GM23248 (cell line): ENCODE results near the gene KCNMA1. TPM values are rescaled to one million over a fixed set of nuclear protein-coding genes. Genes with fewer than 3 reads are reported as not detected.

Source experiments
- DNase-seq: peaks from one replicate; pipeline ENCODE4 v3.0.0-alpha.2; 2015
- H2AFZ ChIP-seq: fragments of 200-600 bp; sonication (generic); 2 replicates; pipeline ENCODE4 v1.6.1; 2016; ENCODE audit warnings: antibody characterized with exemption
- H3F3A ChIP-seq: fragments of 200-600 bp; sonication (generic); 2 replicates; pipeline ENCODE4 v1.6.1; 2016; ENCODE audit warnings: mild to moderate bottlenecking, antibody characterized with exemption, mixed run types; ENCODE audit not compliant: insufficient read depth
- H3K27ac ChIP-seq: fragments of 200-600 bp; sonication (generic); 2 replicates; pipeline ENCODE4 v1.5.1; 2016; ENCODE audit warnings: mild to moderate bottlenecking
- H3K27me3 ChIP-seq: fragments of 200-600 bp; sonication (generic); replicated peaks from 2 replicates; pipeline ENCODE4 v1.6.1; 2016; ENCODE audit warnings: mild to moderate bottlenecking; ENCODE audit not compliant: insufficient read depth
- H3K36me3 ChIP-seq: fragments of 200-600 bp; sonication (generic); 2 replicates; pipeline ENCODE4 v1.6.1; 2016; ENCODE audit warnings: low read depth, mild to moderate bottlenecking
- H3K4me1 ChIP-seq: fragments of 200-600 bp; sonication (generic); 2 replicates; pipeline ENCODE4 v1.6.1; 2016; ENCODE audit warnings: mild to moderate bottlenecking; ENCODE audit not compliant: insufficient read depth
- H3K4me2 ChIP-seq: fragments of 200-600 bp; sonication (generic); one replicate; pipeline ENCODE4 v1.6.1; 2016; ENCODE audit warnings: mild to moderate bottlenecking; ENCODE audit not compliant: unreplicated experiment
- H3K4me3 ChIP-seq: fragments of 200-600 bp; sonication (generic); 2 replicates; pipeline ENCODE4 v1.5.1; 2016; ENCODE audit warnings: mild to moderate bottlenecking
- H3K79me2 ChIP-seq: fragments of 200-600 bp; sonication (generic); 2 replicates; pipeline ENCODE4 v1.6.1; 2016; ENCODE audit warnings: mild to moderate bottlenecking; ENCODE audit not compliant: insufficient read depth
- H3K9ac ChIP-seq: fragments of 200-600 bp; sonication (generic); 2 replicates; pipeline ENCODE4 v1.6.1; 2016; ENCODE audit warnings: mild to moderate bottlenecking
- H3K9me2 ChIP-seq: fragments of 200-600 bp; sonication (generic); 2 replicates; pipeline ENCODE4 v1.6.1; 2016; ENCODE audit warnings: mixed run types, mild to moderate bottlenecking, moderate library complexity; ENCODE audit not compliant: insufficient read depth
- H3K9me3 ChIP-seq: fragments of 200-600 bp; sonication (generic); one replicate; pipeline ENCODE4 v1.6.1; 2017; ENCODE audit warnings: low read depth
- H4K20me1 ChIP-seq: fragments of 200-600 bp; sonication (generic); 2 replicates; pipeline ENCODE4 v1.6.0; 2016; ENCODE audit not compliant: insufficient read depth
- EZH2 ChIP-seq: fragments of 200-600 bp; sonication (generic); IDR thresholded peaks from 2 replicates; pipeline ENCODE4 v1.6.1; 2018; ENCODE audit warnings: antibody characterized with exemption, mild to moderate bottlenecking; ENCODE audit not compliant: insufficient read depth, poor library complexity, severe bottlenecking
- EZH2phosphoT487 ChIP-seq: fragments of 200-600 bp; sonication (generic); IDR thresholded peaks from 2 replicates; pipeline ENCODE4 v1.6.1; 2018; ENCODE audit warnings: antibody characterized with exemption, moderate library complexity, mild to moderate bottlenecking, low read depth; ENCODE audit not compliant: insufficient read depth
- WGBS, 2 experiments: methylation state at CpG; one replicate each; pipeline ENCODE4 v1.1.6; 2015 to 2017; ENCODE audit warnings: low lambda C conversion rate in 2 of 2, low coverage in 1 of 2; ENCODE audit errors: missing lambda C conversion rate in 2 of 2; 5-methylcytosine and 5-hydroxymethylcytosine counted together
- in situ Hi-C: fragments of 300-500 bp; cut with MboI; formaldehyde crosslinking; loops from 2 replicates; pipeline ENCODE4 v1.15.0; 2020
- polyA plus RNA-seq: library from polyadenylated mRNA; unstranded; fragments of >200 nt; fragmentation: Nextera tagmentation; extraction: Ambion mirVana; gene quantifications from 2 replicates; pipeline ENCODE4 v1.2.1, GENCODE V29; 2016
- total RNA-seq: library from RNA; depleted of rRNA; stranded (reverse); fragments of >200 nt; shearing (Covaris generic); gene quantifications from 2 replicates; pipeline ENCODE4 v1.2.3, GENCODE V29; 2014

The KCNMA1 gene
- total and polyA plus RNA-seq, 2 experiments from 2014 or later = 14.2 to 25.1 TPM

GRCh38 chr10:76974017-76974691 is 663.5 kb downstream of the KCNMA1 start:
- Histone ChIP-seq H3K4me3 (peak overlapping the region; percentile 52), H3K9ac (peak overlapping the region; percentile 29; the same call in 1 of the 2 replicates), H3K27me3 (no peaks in the 10 kb centered on the region), H2AFZ (no peak overlapping the region; the same call in 1 of the 2 replicates), H3K4me1 (peaks cover 31% of the 10 kb centered on the region), H3F3A (peaks cover 32% of the 10 kb centered on the region), H3K79me2 (no peaks in the 10 kb centered on the region), H4K20me1 (no peaks in the 10 kb centered on the region), H3K9me2 (no peaks in the 10 kb centered on the region), H3K4me2 (peak overlapping the region; percentile 71), H3K27ac (peak overlapping the region; percentile 58), H3K36me3 (no peaks in the 10 kb centered on the region), H3K9me3 (no peaks in the 10 kb centered on the region)
- TF ChIP-seq EZH2 (no peak), EZH2phosphoT487 (peak; percentile 89)
- 3 to 6% methylated on average over 10 of the region's 10 CpGs for WGBS, 2 experiments
- in situ Hi-C loops = no loop called here
- peak; percentile 90 for DNase-seq

GRCh38 chr10:76973091-76974016 is 664.3 kb downstream of the KCNMA1 start:
- Histone ChIP-seq H3K27me3 (no peaks in the 10 kb centered on the region), H3K4me3 (peak overlapping the region; percentile 27; the same call in 1 of the 2 replicates), H3K79me2 (no peaks in the 10 kb centered on the region), H3F3A (peaks cover 32% of the 10 kb centered on the region), H4K20me1 (no peaks in the 10 kb centered on the region), H3K9ac (no peak overlapping the region), H2AFZ (no peak overlapping the region), H3K9me2 (no peaks in the 10 kb centered on the region), H3K27ac (peak overlapping the region; percentile 58), H3K36me3 (no peaks in the 10 kb centered on the region), H3K4me2 (peak overlapping the region; percentile 71), H3K9me3 (no peaks in the 10 kb centered on the region), H3K4me1 (peaks cover 31% of the 10 kb centered on the region)
- in situ Hi-C loops = no loop called here
- WGBS, 2 experiments = 29 to 32% methylated on average over 10 of the region's 10 CpGs
- no peak for TF ChIP-seq EZH2
- no peak for TF ChIP-seq EZH2phosphoT487
- peak; percentile 43 for DNase-seq

- no peak overlapping the region for H3K27ac ChIP-seq
Measured at GRCh38 chr10:76972541-76972940, 665.1 kb downstream of the KCNMA1 start.

GRCh38 chr10:76971547-76972170 is 665.9 kb downstream of the KCNMA1 start:
- Histone ChIP-seq H3K79me2 (no peaks in the 10 kb centered on the region), H3F3A (peaks cover 32% of the 10 kb centered on the region), H3K9me2 (no peaks in the 10 kb centered on the region), H4K20me1 (no peaks in the 10 kb centered on the region), H3K36me3 (no peaks in the 10 kb centered on the region), H3K9me3 (no peaks in the 10 kb centered on the region), H3K4me2 (no peak overlapping the region), H3K4me1 (peaks cover 31% of the 10 kb centered on the region), H3K27me3 (no peaks in the 10 kb centered on the region), H3K9ac (no peak overlapping the region), H3K27ac (no peak overlapping the region), H3K4me3 (no peak overlapping the region), H2AFZ (no peak overlapping the region)
- TF ChIP-seq EZH2phosphoT487 (no peak), EZH2 (no peak)
- DNase-seq = no peak
- in situ Hi-C loops = no loop called here
- WGBS, 2 experiments = 96% methylated on average over 7 to 8 of the region's 8 CpGs

More at GRCh38 chr10:76972541-76972940, 665.1 kb downstream of the KCNMA1 start:
- WGBS, 2 experiments = 79 to 89% methylated on average over 2 of the region's 2 CpGs
- no peaks in the 10 kb centered on the region for H3K79me2 ChIP-seq
- no peaks in the 10 kb centered on the region for H3K9me3 ChIP-seq
- no peaks in the 10 kb centered on the region for H3K36me3 ChIP-seq
- no peak overlapping the region for H3K9ac ChIP-seq
- DNase-seq = no peak
- H3K27me3 ChIP-seq = no peaks in the 10 kb centered on the region
- H3K9me2 ChIP-seq = no peaks in the 10 kb centered on the region
- in situ Hi-C loops = no loop called here
- peaks cover 32% of the 10 kb centered on the region for H3F3A ChIP-seq
- no peak overlapping the region for H3K4me3 ChIP-seq
- no peak for TF ChIP-seq EZH2phosphoT487
- TF ChIP-seq EZH2 = no peak
- no peak overlapping the region for H3K4me2 ChIP-seq
- no peaks in the 10 kb centered on the region for H4K20me1 ChIP-seq
- no peak overlapping the region for H2AFZ ChIP-seq
- H3K4me1 ChIP-seq = peaks cover 31% of the 10 kb centered on the region
